ENCODE data around the gene SETBP1.

GRCh38 chr18:44848644-44849335 is 168.1 kb downstream of the SETBP1 start:
- TF ChIP-seq, protein P1, sequence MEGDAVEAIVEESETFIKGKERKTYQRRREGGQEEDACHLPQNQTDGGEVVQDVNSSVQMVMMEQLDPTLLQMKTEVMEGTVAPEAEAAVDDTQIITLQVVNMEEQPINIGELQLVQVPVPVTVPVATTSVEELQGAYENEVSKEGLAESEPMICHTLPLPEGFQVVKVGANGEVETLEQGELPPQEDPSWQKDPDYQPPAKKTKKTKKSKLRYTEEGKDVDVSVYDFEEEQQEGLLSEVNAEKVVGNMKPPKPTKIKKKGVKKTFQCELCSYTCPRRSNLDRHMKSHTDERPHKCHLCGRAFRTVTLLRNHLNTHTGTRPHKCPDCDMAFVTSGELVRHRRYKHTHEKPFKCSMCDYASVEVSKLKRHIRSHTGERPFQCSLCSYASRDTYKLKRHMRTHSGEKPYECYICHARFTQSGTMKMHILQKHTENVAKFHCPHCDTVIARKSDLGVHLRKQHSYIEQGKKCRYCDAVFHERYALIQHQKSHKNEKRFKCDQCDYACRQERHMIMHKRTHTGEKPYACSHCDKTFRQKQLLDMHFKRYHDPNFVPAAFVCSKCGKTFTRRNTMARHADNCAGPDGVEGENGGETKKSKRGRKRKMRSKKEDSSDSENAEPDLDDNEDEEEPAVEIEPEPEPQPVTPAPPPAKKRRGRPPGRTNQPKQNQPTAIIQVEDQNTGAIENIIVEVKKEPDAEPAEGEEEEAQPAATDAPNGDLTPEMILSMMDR (conservative IDR thresholded peaks at IDR 0.05; ENCODE audit: low read depth, low read length): no peak
- no peak for TF ChIP-seq RCOR1 (IDR thresholded peaks at IDR 0.05; ENCODE audit: insufficient replicate concordance, low read length)
- TF ChIP-seq, protein P2, sequence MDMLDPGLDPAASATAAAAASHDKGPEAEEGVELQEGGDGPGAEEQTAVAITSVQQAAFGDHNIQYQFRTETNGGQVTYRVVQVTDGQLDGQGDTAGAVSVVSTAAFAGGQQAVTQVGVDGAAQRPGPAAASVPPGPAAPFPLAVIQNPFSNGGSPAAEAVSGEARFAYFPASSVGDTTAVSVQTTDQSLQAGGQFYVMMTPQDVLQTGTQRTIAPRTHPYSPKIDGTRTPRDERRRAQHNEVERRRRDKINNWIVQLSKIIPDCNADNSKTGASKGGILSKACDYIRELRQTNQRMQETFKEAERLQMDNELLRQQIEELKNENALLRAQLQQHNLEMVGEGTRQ (IDR thresholded peaks at IDR 0.05; ENCODE audit: low read depth, low read length): no peak
- no peak for TF ChIP-seq CHD1 (IDR thresholded peaks at IDR 0.05; ENCODE audit: low read depth, low read length)
- TF ChIP-seq MXI1 (IDR thresholded peaks at IDR 0.05; ENCODE audit: borderline replicate concordance, low read depth, low read length): no peak
- TF ChIP-seq FOS (IDR thresholded peaks at IDR 0.05; ENCODE audit: low read depth, low read length): no peak
- TF ChIP-seq POLR2A (IDR thresholded peaks at IDR 0.05; ENCODE audit: low read depth, low read length): no peak
- no peak for TF ChIP-seq SMC3 (IDR thresholded peaks at IDR 0.05; ENCODE audit: low read depth, low read length)
- TF ChIP-seq RAD21 (IDR thresholded peaks at IDR 0.05; ENCODE audit: low read length): no peak
- TF ChIP-seq RFX5 (IDR thresholded peaks at IDR 0.05; ENCODE audit: low read depth, low read length): no peak
- TF ChIP-seq MAZ (IDR thresholded peaks at IDR 0.05; ENCODE audit: borderline replicate concordance, low read depth, low read length): no peak
- TF ChIP-seq ELK1 (IDR thresholded peaks at IDR 0.05; ENCODE audit: borderline replicate concordance, low read depth, low read length): no peak
- TF ChIP-seq BHLHE40 (IDR thresholded peaks at IDR 0.05; ENCODE audit: low read depth, low read length): no peak

Measured in IMR-90 (cell line).